GM12878 (cell line): ENCODE data around the gene LSM11.

Source experiments
- CTCF ChIP-seq, 3 experiments: IDR thresholded peaks in 2 of 3; conservative IDR thresholded peaks in 1 of 3; 2 replicates each; pipeline ENCODE4 v1.5.1; 2011; ENCODE audit warnings: low read depth in 3 of 3, low read length in 3 of 3, mild to moderate bottlenecking in 3 of 3, control low read depth in 2 of 3, moderate library complexity in 2 of 3, inconsistent platforms in 1 of 3, mixed read lengths in 1 of 3; ENCODE audit not compliant: control insufficient read depth in 2 of 3, insufficient read depth in 1 of 3; ENCODE audit errors: extremely low read depth in 1 of 3
- ESRRA ChIP-seq: IDR thresholded peaks from 2 replicates; pipeline ENCODE4 v1.6.1; 2012; ENCODE audit warnings: mild to moderate bottlenecking, low read length, improper control_type of control experiment
- POLR2AphosphoS5 ChIP-seq: IDR thresholded peaks from 2 replicates; pipeline ENCODE4 v1.6.1; 2011; ENCODE audit warnings: mild to moderate bottlenecking, low read length, inconsistent platforms
- STAT1 ChIP-seq: fragments of 450-650 bp; conservative IDR thresholded peaks from 2 replicates; pipeline ENCODE4 v1.6.1; 2014; ENCODE audit warnings: antibody characterized with exemption, mild to moderate bottlenecking
- WRNIP1 ChIP-seq: IDR thresholded peaks from 2 replicates; pipeline ENCODE4 v1.6.1; 2011; ENCODE audit warnings: low read depth, low read length, improper control_type of control experiment, borderline replicate concordance

- TF ChIP-seq ESRRA (no peak), STAT1 (no peak), CTCF (IDR thresholded peaks at IDR 0.05 in 2 of 3, conservative IDR thresholded peaks at IDR 0.05 in 1 of 3; ENCODE audit: control insufficient read depth in 2 of 3, extremely low read depth in 1 of 3, insufficient read depth in 1 of 3, low read depth in 3 of 3, low read length in 3 of 3) (no peak), POLR2AphosphoS5 (no peak), WRNIP1 (no peak)
Observed at GRCh38 chr5:157766442-157766841, 22.9 kb downstream of the LSM11 start.
